Heart left ventricle (tissue), 13 donors: ENCODE measurements around the gene CEP128.
"Not testable (repeated sequence)": the region's sequence is repeated elsewhere in the genome, so short reads cannot be mapped to it uniquely, and the experiment has no call there.

Experiments
- CTCF ChIP-seq, 12 donors: fragments of 200-600 bp; sonication (generic) in 4 of 12; IDR thresholded peaks; one replicate each; pipeline versions ENCODE4 v1.5.0 to v1.8.0; 2018 to 2022; ENCODE audit warnings: antibody characterized with exemption in 12 of 12, mild to moderate bottlenecking in 5 of 12
- POLR2A ChIP-seq, 2 donors: fragments of 450-650 bp; IDR thresholded peaks; one replicate each; pipeline ENCODE4 v1.6.1; 2017; ENCODE audit warnings: antibody characterized with exemption in 2 of 2, mild to moderate bottlenecking in 2 of 2, moderate library complexity in 2 of 2
- donor health status: ischemic (EF 13 %, LVEDD 7.1; RV severe dilation, severe dysfunction).
- donor health status: DM: no; HTN: yes; CAD: no.
- donor health status: DM: no; HTN: no; CAD: no.
- donor health status: ischemic (EF 25% LVEDD 6.9; RV normal size, moderate dysfunction).
- donor health status: ischemic (EF 25% LVEDD 5.7; RV mildly dilated, moderate dysfunction).
- donor health status: ischemic (EF 35%, LVEDD 5.7; RV mildly dilated, moderate dysfunction).
- donor health status: nonischemic (EF 11% LVEDD 7.7; RV severe dilation, severe dysfunction).
- donor health status: DM: yes; HTN: yes; CAD: no.
- donor health status: PGD.
- donor health status: ischemic (EF 29% LVEDD 5.4; RV normal size, mild dysfunction).
- donor health status: nonischemic (EF 23%, LVEDD 6.1; RV moderate dilation, normal function).

GRCh38 chr14:80912013-80912412 is 29.5 kb downstream of the CEP128 start:
- not testable (repeated sequence) for TF ChIP-seq CTCF, POLR2A (IDR thresholded peaks at IDR 0.05)
